CD1c-positive myeloid dendritic cell (primary cell): ENCODE measurements around the gene LGR5.
"Not testable (repeated sequence)": the region's sequence is repeated elsewhere in the genome, so short reads cannot be mapped to it uniquely, and the experiment has no call there.

Source experiments
- DNase-seq: peaks from one replicate; pipeline ENCODE4 v3.0.0-alpha.2; 2016; ENCODE audit errors: extremely low spot score

LGR5 gene

GRCh38 chr12:71476513-71476912, 36.9 kb downstream of the LGR5 start:
- DNase-seq, result no peak

GRCh38 chr12:71477609-71478008, 38.0 kb downstream of the LGR5 start:
- no peak for DNase-seq

GRCh38 chr12:71478270-71478669, 38.7 kb downstream of the LGR5 start:
- no peak for DNase-seq

GRCh38 chr12:71484272-71484905, 44.8 kb downstream of the LGR5 start:
- no peak for DNase-seq

GRCh38 chr12:71490844-71491243, 51.2 kb downstream of the LGR5 start:
- DNase-seq, result not testable (repeated sequence)

- no peak for DNase-seq
These were observed 53.0 kb downstream of the LGR5 start for GRCh38 chr12:71492604-71493003.

- DNase-seq, result no peak
These were observed 60.2 kb downstream of the LGR5 start for GRCh38 chr12:71499834-71500233.

- no peak for DNase-seq
These were observed 64.2 kb downstream of the LGR5 start for GRCh38 chr12:71503579-71504391.

GRCh38 chr12:71504476-71504875, 64.9 kb downstream of the LGR5 start:
- DNase-seq, result no peak

- no peak for DNase-seq
These were observed 70.1 kb downstream of the LGR5 start for GRCh38 chr12:71509705-71510104.

- DNase-seq, result no peak
These were observed 77.7 kb downstream of the LGR5 start for GRCh38 chr12:71517145-71517846.

GRCh38 chr12:71521125-71521524, 81.5 kb downstream of the LGR5 start:
- DNase-seq, result no peak

GRCh38 chr12:71524626-71525025, 85.0 kb downstream of the LGR5 start:
- DNase-seq, result no peak

- no peak for DNase-seq
These were observed 94.1 kb downstream of the LGR5 start for GRCh38 chr12:71533703-71534102.

- DNase-seq, result no peak
These were observed 96.8 kb downstream of the LGR5 start for GRCh38 chr12:71536279-71536938.

GRCh38 chr12:71536939-71537622, 97.5 kb downstream of the LGR5 start:
- no peak for DNase-seq

GRCh38 chr12:71538807-71539206, 99.2 kb downstream of the LGR5 start:
- no peak for DNase-seq

- DNase-seq, result no peak
These were observed 102.0 kb downstream of the LGR5 start for GRCh38 chr12:71541583-71541982.

GRCh38 chr12:71546322-71546861, 106.8 kb downstream of the LGR5 start:
- DNase-seq, result no peak

GRCh38 chr12:71548893-71549292, 109.3 kb downstream of the LGR5 start:
- DNase-seq, result no peak

GRCh38 chr12:71551529-71551928, 111.9 kb downstream of the LGR5 start:
- peak; percentile 1 for DNase-seq
